Keratinocyte (primary cell): ENCODE data around the gene ARPC5L.

ENCODE experiments used
- EZH2 ChIP-seq: IDR thresholded peaks from one replicate; pipeline ENCODE4 v1.6.1; 2012; ENCODE audit warnings: inconsistent platforms, mild to moderate bottlenecking, low read length, moderate library complexity
- TF ChIP-seq, protein P1 (sequence below), 3 experiments: IDR thresholded peaks in 1 of 3; conservative IDR thresholded peaks in 1 of 3; optimal IDR thresholded peaks in 1 of 3; 2 replicates in 2 of 3; 3 replicates in 1 of 3; pipeline versions ENCODE3 to v1.5.1; 2011; ENCODE audit warnings: low read length in 3 of 3, mild to moderate bottlenecking in 3 of 3, moderate library complexity in 2 of 3, control low read depth in 1 of 3, inconsistent platforms in 1 of 3; ENCODE audit not compliant: insufficient read depth in 2 of 3; ENCODE audit errors: extremely low read depth in 1 of 3

DNA sequence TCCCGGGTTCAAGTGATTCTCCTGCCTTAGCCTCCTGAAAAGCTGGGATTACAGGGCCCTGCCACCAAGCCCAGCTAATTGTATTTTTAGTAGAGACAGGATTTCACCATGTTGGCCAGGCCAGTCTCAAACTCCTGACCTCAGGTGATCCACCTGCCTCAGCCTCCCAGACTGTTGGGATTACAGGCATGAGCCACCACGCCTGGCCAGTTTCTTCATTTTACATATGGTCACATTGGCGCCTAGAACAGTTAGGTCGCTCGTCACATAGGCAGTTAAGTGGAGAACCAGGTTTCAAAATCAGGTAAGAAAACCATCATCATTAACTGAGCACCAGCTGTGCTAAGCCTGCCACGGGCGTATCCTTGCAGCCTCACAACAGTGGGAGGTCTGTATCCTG lies 48.9 kb upstream of the ARPC5L start:
- TF ChIP-seq, protein P1, sequence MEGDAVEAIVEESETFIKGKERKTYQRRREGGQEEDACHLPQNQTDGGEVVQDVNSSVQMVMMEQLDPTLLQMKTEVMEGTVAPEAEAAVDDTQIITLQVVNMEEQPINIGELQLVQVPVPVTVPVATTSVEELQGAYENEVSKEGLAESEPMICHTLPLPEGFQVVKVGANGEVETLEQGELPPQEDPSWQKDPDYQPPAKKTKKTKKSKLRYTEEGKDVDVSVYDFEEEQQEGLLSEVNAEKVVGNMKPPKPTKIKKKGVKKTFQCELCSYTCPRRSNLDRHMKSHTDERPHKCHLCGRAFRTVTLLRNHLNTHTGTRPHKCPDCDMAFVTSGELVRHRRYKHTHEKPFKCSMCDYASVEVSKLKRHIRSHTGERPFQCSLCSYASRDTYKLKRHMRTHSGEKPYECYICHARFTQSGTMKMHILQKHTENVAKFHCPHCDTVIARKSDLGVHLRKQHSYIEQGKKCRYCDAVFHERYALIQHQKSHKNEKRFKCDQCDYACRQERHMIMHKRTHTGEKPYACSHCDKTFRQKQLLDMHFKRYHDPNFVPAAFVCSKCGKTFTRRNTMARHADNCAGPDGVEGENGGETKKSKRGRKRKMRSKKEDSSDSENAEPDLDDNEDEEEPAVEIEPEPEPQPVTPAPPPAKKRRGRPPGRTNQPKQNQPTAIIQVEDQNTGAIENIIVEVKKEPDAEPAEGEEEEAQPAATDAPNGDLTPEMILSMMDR (optimal IDR thresholded peaks at IDR 0.05 in 1 of 3, IDR thresholded peaks at IDR 0.05 in 1 of 3, conservative IDR thresholded peaks at IDR 0.05 in 1 of 3; ENCODE audit: extremely low read depth in 1 of 3, insufficient read depth in 2 of 3, low read length in 3 of 3): no peak
- TF ChIP-seq EZH2: no peak
